A549 (cell line): ENCODE results near the gene HOXB5.

Source experiments
- CBX8 ChIP-seq: fragments of 200-600 bp; sonication (generic); IDR thresholded peaks from 2 replicates; pipeline ENCODE4 v1.6.1; 2016
- CHD4 ChIP-seq: fragments of 200-600 bp; sonication (generic); IDR thresholded peaks from 2 replicates; pipeline ENCODE4 v1.6.1; 2016; ENCODE audit warnings: antibody characterized with exemption, mild to moderate bottlenecking, borderline replicate concordance
- MAFK ChIP-seq: fragments of 450-650 bp; IDR thresholded peaks from 2 replicates; pipeline ENCODE4 v1.6.1; 2014; ENCODE audit not compliant: partially characterized antibody
- POLR2AphosphoS2 ChIP-seq: conservative IDR thresholded peaks from 2 replicates; pipeline ENCODE4 v1.6.1; 2012; ENCODE audit warnings: low read length, improper control_type of control experiment, inconsistent platforms
- RFX5 ChIP-seq: fragments of 450-650 bp; IDR thresholded peaks from 2 replicates; pipeline ENCODE4 v1.7.1; 2014; ENCODE audit warnings: antibody characterized with exemption, mild to moderate bottlenecking, moderate library complexity
- SMC3 ChIP-seq: fragments of >200 bp; sonication (Bioruptor Twin); formaldehyde crosslinking; IDR thresholded peaks from 3 replicates; pipeline ENCODE4 v1.6.1; 2018; ENCODE audit warnings: inconsistent platforms
- TF ChIP-seq, protein P1 (sequence below): fragments of >200 bp; sonication (Bioruptor Twin); formaldehyde crosslinking; IDR thresholded peaks from 3 replicates; pipeline ENCODE4 v1.6.1; 2016
- TF ChIP-seq, protein P2 (sequence below): fragments of >200 bp; sonication (Bioruptor Twin); formaldehyde crosslinking; IDR thresholded peaks from 3 replicates; pipeline ENCODE4 v1.5.1; 2016
- TF ChIP-seq, protein P3 (sequence below): IDR thresholded peaks from 2 replicates; pipeline ENCODE4 v1.6.1; 2012; ENCODE audit warnings: low read depth, borderline replicate concordance

DNA sequence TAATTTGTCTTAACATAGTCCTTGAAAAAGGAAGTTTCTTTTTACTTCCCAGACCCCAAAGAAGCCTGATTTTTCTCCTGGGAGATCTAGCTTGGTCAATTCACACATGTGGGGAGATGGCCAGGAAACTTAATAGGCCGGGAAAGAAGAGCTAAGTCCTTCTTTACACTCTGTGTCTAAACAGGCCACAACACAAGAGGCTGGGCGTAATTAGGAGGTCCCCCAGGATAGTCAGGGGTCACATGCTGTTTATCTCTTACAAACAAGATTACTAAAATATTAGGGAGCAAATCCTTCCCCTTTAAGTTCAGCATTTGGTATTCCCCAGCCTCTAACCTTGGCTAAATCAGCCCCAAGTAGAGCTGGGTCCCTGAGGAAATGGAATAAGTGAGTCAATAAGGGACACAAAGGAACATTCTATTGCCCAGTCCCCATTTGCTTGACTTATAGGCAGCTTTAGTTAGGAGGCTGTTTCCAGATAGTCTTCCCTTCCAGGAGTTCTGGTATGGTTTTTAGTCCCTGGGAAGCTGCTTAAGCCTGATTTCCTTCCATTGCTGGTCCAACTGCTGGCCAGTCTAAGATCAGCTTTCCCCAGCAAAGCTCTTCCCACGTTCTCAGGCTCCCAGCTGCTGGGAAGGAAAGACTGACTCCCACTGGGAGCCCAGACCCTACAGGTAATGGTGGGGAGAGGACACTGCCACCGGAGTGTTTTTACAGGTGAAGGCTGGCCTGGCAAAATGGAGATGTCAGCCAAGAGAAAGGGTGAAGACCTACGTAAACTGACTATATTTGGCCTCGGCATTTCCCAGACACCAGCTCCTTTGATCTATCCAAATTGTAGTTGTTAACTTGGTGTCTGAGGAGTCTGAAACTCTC lies 46.6 kb upstream of the HOXB5 start:
- no peak for TF ChIP-seq POLR2AphosphoS2
- TF ChIP-seq, protein P1, sequence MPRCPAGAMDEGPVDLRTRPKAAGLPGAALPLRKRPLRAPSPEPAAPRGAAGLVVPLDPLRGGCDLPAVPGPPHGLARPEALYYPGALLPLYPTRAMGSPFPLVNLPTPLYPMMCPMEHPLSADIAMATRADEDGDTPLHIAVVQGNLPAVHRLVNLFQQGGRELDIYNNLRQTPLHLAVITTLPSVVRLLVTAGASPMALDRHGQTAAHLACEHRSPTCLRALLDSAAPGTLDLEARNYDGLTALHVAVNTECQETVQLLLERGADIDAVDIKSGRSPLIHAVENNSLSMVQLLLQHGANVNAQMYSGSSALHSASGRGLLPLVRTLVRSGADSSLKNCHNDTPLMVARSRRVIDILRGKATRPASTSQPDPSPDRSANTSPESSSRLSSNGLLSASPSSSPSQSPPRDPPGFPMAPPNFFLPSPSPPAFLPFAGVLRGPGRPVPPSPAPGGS, result no peak
- TF ChIP-seq SMC3, result no peak
- TF ChIP-seq, protein P2, sequence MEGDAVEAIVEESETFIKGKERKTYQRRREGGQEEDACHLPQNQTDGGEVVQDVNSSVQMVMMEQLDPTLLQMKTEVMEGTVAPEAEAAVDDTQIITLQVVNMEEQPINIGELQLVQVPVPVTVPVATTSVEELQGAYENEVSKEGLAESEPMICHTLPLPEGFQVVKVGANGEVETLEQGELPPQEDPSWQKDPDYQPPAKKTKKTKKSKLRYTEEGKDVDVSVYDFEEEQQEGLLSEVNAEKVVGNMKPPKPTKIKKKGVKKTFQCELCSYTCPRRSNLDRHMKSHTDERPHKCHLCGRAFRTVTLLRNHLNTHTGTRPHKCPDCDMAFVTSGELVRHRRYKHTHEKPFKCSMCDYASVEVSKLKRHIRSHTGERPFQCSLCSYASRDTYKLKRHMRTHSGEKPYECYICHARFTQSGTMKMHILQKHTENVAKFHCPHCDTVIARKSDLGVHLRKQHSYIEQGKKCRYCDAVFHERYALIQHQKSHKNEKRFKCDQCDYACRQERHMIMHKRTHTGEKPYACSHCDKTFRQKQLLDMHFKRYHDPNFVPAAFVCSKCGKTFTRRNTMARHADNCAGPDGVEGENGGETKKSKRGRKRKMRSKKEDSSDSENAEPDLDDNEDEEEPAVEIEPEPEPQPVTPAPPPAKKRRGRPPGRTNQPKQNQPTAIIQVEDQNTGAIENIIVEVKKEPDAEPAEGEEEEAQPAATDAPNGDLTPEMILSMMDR, result no peak
- TF ChIP-seq CBX8, result no peak
- TF ChIP-seq RFX5, result no peak
- TF ChIP-seq CHD4, result no peak
- TF ChIP-seq MAFK, result no peak
- TF ChIP-seq, protein P3, sequence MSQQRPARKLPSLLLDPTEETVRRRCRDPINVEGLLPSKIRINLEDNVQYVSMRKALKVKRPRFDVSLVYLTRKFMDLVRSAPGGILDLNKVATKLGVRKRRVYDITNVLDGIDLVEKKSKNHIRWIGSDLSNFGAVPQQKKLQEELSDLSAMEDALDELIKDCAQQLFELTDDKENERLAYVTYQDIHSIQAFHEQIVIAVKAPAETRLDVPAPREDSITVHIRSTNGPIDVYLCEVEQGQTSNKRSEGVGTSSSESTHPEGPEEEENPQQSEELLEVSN, result no peak
